MM.1S (cell line): Measurements from ENCODE around the gene PKN1.

ENCODE experiments used
- CTCF ChIP-seq: fragments of 300-600 bp; sonication (generic); IDR thresholded peaks from 2 replicates; pipeline ENCODE4 v1.5.1; 2016; ENCODE audit warnings: antibody characterized with exemption, low read length, mixed read lengths
- EZH2phosphoT487 ChIP-seq: fragments of 300-600 bp; sonication (generic); IDR thresholded peaks from 2 replicates; pipeline ENCODE4 v1.6.1; 2018; ENCODE audit warnings: antibody characterized with exemption, low read length

- TF ChIP-seq CTCF (peak; percentile 92), EZH2phosphoT487 (no peak)
These were observed 47.0 kb downstream of the PKN1 start for GRCh38 chr19:14479975-14480699.
